A549 (cell line): ENCODE data around the gene MMP17. TPM values are rescaled to one million over a fixed set of nuclear protein-coding genes. Genes with fewer than 3 reads are reported as not detected.

Source experiments
- ATAC-seq, 2 experiments: fragments of 200-7000 bp in 1 of 2; fragments of >200 bp in 1 of 2; cut with Nextera tagmentation in 1 of 2; cut with Tn5 transposase in 1 of 2; 3 replicates each; pipeline versions ENCODE4 v1.8.0 to v1.9.1; 2018 to 2020; ENCODE audit warnings: mild to moderate bottlenecking in 1 of 2, moderate library complexity in 1 of 2
- CTCF ChIA-PET: fragments of 300-600 bp; sonication (Branson Sonifier 250); formaldehyde crosslinking; extraction: SDS; loops from one replicate; lab custom pipeline; 2021; ENCODE audit warnings: antibody characterized with exemption, inconsistent platforms; lab: Yijun Ruan, JAX
- POLR2A ChIA-PET: fragments of 350-600 bp; formaldehyde crosslinking; extraction: SDS; loops from one replicate; lab custom pipeline; 2021; ENCODE audit warnings: antibody characterized with exemption, inconsistent platforms; lab: Yijun Ruan, JAX
- DNase-seq, 2 experiments: peaks; one replicate each; pipeline versions ENCODE4 v3.0.0 to v3.0.0-alpha.2; 2011 to 2016; ENCODE audit warnings: low read depth in 1 of 2, low spot score in 1 of 2
- FAIRE-seq: peaks from 2 replicates; lab custom pipeline; 2011; peaks lifted over from hg19 to GRCh38; lab: Jason Lieb, UNC
- H3K27ac ChIP-seq, 2 experiments: fragments of >200 bp; sonication (Bioruptor Twin); formaldehyde crosslinking; 3 replicates each; pipeline ENCODE4 v1.5.1; 2016 to 2017
- H3K4me1 ChIP-seq: fragments of >200 bp; sonication (Bioruptor Twin); formaldehyde crosslinking; 3 replicates; pipeline ENCODE4 v1.6.1; 2016
- H3K4me2 ChIP-seq: fragments of >200 bp; sonication (Bioruptor Twin); formaldehyde crosslinking; 3 replicates; pipeline ENCODE4 v1.6.1; 2016
- H3K4me3 ChIP-seq: fragments of >200 bp; sonication (Bioruptor Twin); formaldehyde crosslinking; 3 replicates; pipeline ENCODE4 v1.5.1; 2016
- H3K9me3 ChIP-seq: fragments of >200 bp; sonication (Bioruptor Twin); formaldehyde crosslinking; 3 replicates; pipeline ENCODE4 v1.6.1; 2016
- CBX8 ChIP-seq: fragments of 200-600 bp; sonication (generic); IDR thresholded peaks from 2 replicates; pipeline ENCODE4 v1.6.1; 2016
- HEYL ChIP-seq: fragments of 250-450 bp; sonication (Bioruptor Pico); IDR thresholded peaks from 2 replicates; pipeline ENCODE4 v1.8.0; 2021; ENCODE audit warnings: mild to moderate bottlenecking, moderate library complexity
- HOXB13 ChIP-seq: fragments of 250-450 bp; sonication (Bioruptor Pico); IDR thresholded peaks from 2 replicates; pipeline ENCODE4 v1.5.0; 2020; ENCODE audit warnings: low read depth, mild to moderate bottlenecking, moderate library complexity
- HOXB5 ChIP-seq: fragments of 250-450 bp; sonication (Bioruptor Pico); IDR thresholded peaks from 2 replicates; pipeline ENCODE4 v1.5.0; 2020; ENCODE audit warnings: mild to moderate bottlenecking, moderate library complexity
- JUN ChIP-seq, 2 experiments: fragments of >200 bp; sonication (Bioruptor Twin); formaldehyde crosslinking; IDR thresholded peaks; 2 replicates in 1 of 2; 3 replicates in 1 of 2; pipeline ENCODE4 v1.6.1; 2016 to 2017
- KDM1A ChIP-seq: fragments of 200-600 bp; sonication (generic); IDR thresholded peaks from 2 replicates; pipeline ENCODE4 v1.6.1; 2016; ENCODE audit warnings: low read depth, mild to moderate bottlenecking
- POLR2AphosphoS2 ChIP-seq: conservative IDR thresholded peaks from 2 replicates; pipeline ENCODE4 v1.6.1; 2012; ENCODE audit warnings: low read length, improper control_type of control experiment, inconsistent platforms
- RFX5 ChIP-seq: fragments of 450-650 bp; IDR thresholded peaks from 2 replicates; pipeline ENCODE4 v1.7.1; 2014; ENCODE audit warnings: antibody characterized with exemption, mild to moderate bottlenecking, moderate library complexity
- RNF2 ChIP-seq: fragments of 200-600 bp; sonication (generic); IDR thresholded peaks from 2 replicates; pipeline ENCODE4 v1.6.1; 2016; ENCODE audit warnings: low read depth, mild to moderate bottlenecking, antibody characterized with exemption, moderate library complexity, borderline replicate concordance
- SREBF2 ChIP-seq: fragments of 450-650 bp; IDR thresholded peaks from 2 replicates; pipeline ENCODE4 v1.6.1; 2014; ENCODE audit warnings: mild to moderate bottlenecking, moderate library complexity
- TFCP2L1 ChIP-seq: fragments of 250-450 bp; sonication (Bioruptor Pico); IDR thresholded peaks from 2 replicates; pipeline ENCODE4 v1.5.0; 2021; ENCODE audit warnings: mild to moderate bottlenecking
- ZSCAN20 ChIP-seq: fragments of 250-450 bp; sonication (Bioruptor Pico); IDR thresholded peaks from 2 replicates; pipeline ENCODE4 v1.8.0; 2022; ENCODE audit warnings: mild to moderate bottlenecking, moderate library complexity
- WGBS: methylation state at CpG from one replicate; pipeline ENCODE4 v1.1.6; 2017; ENCODE audit errors: missing lambda C conversion rate; 5-methylcytosine and 5-hydroxymethylcytosine counted together
- polyA plus RNA-seq, 4 experiments: library from polyadenylated mRNA; depleted of rRNA in 3 of 4; stranded (reverse); fragments of >200 nt; fragmentation: RNase III in 1 of 4; extraction: RNeasy Plus Mini Kit Qiagen cat#74134 plus additional on column Dnase treatment in 1 of 4; gene quantifications; 2 replicates in 3 of 4; 3 replicates in 1 of 4; pipeline ENCODE4 v1.2.3, GENCODE V29; 2011 to 2017
- TF ChIP-seq, protein P1 (sequence below): IDR thresholded peaks from 2 replicates; pipeline ENCODE4 v1.6.1; 2012
- TF ChIP-seq, protein P2 (sequence below): fragments of 250-450 bp; sonication (Bioruptor Pico); IDR thresholded peaks from 2 replicates; pipeline ENCODE4 v1.5.0; 2021; ENCODE audit warnings: mild to moderate bottlenecking, moderate library complexity, borderline replicate concordance
- TF ChIP-seq, protein P3 (sequence below): IDR thresholded peaks from 2 replicates; pipeline ENCODE4 v1.6.1; 2012; ENCODE audit warnings: low read depth, borderline replicate concordance
- TF ChIP-seq, protein P4 (sequence below): fragments of 200-600 bp; sonication (generic); IDR thresholded peaks from 2 replicates; pipeline ENCODE4 v1.6.1; 2016; ENCODE audit warnings: antibody characterized with exemption, mild to moderate bottlenecking, moderate library complexity
- TF ChIP-seq, protein P5 (sequence below): fragments of 150-350 bp; IDR thresholded peaks from 2 replicates; pipeline ENCODE4 v1.6.1; 2014; ENCODE audit warnings: low read depth, mild to moderate bottlenecking, low read length

MMP17 gene
- polyA plus RNA-seq, 2 of the 4 experiments (the other 2 are of a cell fraction), result 6.2 to 7.9 TPM

DNA sequence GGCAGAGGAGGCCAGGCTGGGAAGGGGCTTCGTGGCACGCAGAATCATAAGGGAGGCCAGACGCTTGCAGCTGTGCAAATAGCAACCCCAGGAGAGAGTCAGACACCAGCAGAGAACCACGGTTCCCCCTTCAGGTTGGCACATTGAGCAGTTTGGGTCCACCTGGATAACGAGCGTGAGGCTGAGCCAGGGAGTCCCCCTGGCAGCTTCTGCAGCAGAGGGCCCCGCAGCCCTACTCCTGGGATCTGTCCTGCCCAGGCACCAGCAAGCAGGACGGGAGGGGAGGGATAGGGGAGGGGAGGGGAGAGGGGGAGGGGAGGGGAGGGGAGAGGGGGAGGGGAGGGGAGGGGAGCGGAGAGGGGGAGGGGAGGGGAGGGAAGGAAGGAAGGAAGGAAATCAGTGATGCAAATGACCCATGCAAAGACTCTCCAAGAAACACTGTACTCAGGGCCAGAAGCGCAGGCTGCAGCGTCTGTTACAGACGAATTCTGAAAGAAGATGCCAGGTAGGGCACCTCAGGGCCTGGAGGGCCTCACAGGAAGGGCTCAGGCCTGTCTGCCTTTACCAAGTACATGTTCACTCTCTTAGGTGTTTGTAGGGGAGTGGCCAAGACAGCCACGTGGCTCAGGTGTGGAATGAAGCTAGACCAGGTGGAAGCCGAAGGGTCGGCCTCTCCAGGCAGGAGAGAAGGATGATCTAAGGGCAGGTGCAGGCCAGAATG is 32.3 kb upstream of the MMP17 start:
- Histone ChIP-seq H3K4me3 (no peak overlapping the region), H3K4me2 (no peak overlapping the region), H3K4me1 (no peaks in the 10 kb centered on the region), H3K27ac (no peak overlapping the region), H3K9me3 (no peaks in the 10 kb centered on the region)
- DNase-seq (no peak), FAIRE-seq (no peak), ATAC-seq (peak; percentile 12 to 35; a peak in 2 of 6 replicates)
- TF ChIP-seq SREBF2 (no peak), KDM1A (no peak), CBX8 (no peak), HOXB5 (no peak), HOXB13 (CRISPR knock-in tag) (no peak), TFCP2L1 (CRISPR knock-in tag) (no peak), POLR2AphosphoS2 (no peak)
- TF ChIP-seq, protein P1, sequence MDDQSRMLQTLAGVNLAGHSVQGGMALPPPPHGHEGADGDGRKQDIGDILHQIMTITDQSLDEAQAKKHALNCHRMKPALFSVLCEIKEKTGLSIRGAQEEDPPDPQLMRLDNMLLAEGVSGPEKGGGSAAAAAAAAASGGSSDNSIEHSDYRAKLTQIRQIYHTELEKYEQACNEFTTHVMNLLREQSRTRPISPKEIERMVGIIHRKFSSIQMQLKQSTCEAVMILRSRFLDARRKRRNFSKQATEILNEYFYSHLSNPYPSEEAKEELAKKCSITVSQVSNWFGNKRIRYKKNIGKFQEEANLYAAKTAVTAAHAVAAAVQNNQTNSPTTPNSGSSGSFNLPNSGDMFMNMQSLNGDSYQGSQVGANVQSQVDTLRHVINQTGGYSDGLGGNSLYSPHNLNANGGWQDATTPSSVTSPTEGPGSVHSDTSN, result no peak
- TF ChIP-seq, protein P2, sequence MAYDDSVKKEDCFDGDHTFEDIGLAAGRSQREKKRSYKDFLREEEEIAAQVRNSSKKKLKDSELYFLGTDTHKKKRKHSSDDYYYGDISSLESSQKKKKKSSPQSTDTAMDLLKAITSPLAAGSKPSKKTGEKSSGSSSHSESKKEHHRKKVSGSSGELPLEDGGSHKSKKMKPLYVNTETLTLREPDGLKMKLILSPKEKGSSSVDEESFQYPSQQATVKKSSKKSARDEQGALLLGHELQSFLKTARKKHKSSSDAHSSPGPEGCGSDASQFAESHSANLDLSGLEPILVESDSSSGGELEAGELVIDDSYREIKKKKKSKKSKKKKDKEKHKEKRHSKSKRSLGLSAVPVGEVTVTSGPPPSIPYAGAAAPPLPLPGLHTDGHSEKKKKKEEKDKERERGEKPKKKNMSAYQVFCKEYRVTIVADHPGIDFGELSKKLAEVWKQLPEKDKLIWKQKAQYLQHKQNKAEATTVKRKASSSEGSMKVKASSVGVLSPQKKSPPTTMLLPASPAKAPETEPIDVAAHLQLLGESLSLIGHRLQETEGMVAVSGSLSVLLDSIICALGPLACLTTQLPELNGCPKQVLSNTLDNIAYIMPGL (CRISPR knock-in tag), result no peak
- POLR2A ChIA-PET, result no interaction called here
- 87% methylated on average over 12 of the region's 15 CpGs for WGBS
- CTCF ChIA-PET, result interaction anchor here (0.6 kb wide), 1 partner anchor 1048 kb away, joined by 3 read pairs; no protein-coding TSS in a partner anchor

DNA sequence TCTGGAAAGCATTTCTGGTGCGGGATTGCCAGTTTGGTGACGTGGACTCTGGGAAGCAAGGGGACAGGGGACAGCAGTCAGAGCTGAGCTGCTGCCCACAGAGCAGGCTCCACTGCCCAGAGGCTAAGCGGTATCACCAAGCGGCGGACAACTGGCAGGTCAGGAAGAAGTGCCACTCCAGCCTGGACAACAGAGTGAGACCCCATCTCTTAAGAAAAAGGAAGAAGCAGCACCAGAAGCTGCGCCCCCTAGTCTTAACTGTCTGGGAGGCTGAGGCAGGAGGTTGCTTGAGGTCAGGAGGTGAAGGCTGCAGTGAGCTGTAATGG is 31.8 kb upstream of the MMP17 start:
- no peak for DNase-seq
- H3K4me1 ChIP-seq, result no peaks in the 10 kb centered on the region
- 99% methylated on average over 6 of the region's 6 CpGs for WGBS
- no peak for ATAC-seq
- ChIA-PET POLR2A (no interaction called here), CTCF (interaction anchor here (0.6 kb wide), 1 partner anchor 1048 kb away, joined by 3 read pairs; no protein-coding TSS in a partner anchor)
- H3K4me3 ChIP-seq, result no peak overlapping the region
- H3K27ac ChIP-seq, result no peak overlapping the region
- no peak for FAIRE-seq
- H3K4me2 ChIP-seq, result no peak overlapping the region
- TF ChIP-seq ZSCAN20 (CRISPR knock-in tag), result no peak
- TF ChIP-seq, protein P3, sequence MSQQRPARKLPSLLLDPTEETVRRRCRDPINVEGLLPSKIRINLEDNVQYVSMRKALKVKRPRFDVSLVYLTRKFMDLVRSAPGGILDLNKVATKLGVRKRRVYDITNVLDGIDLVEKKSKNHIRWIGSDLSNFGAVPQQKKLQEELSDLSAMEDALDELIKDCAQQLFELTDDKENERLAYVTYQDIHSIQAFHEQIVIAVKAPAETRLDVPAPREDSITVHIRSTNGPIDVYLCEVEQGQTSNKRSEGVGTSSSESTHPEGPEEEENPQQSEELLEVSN, result no peak
- TF ChIP-seq RNF2, result no peak
- no peak for TF ChIP-seq RFX5
- no peak for TF ChIP-seq HEYL (CRISPR knock-in tag)
- TF ChIP-seq, protein P4, sequence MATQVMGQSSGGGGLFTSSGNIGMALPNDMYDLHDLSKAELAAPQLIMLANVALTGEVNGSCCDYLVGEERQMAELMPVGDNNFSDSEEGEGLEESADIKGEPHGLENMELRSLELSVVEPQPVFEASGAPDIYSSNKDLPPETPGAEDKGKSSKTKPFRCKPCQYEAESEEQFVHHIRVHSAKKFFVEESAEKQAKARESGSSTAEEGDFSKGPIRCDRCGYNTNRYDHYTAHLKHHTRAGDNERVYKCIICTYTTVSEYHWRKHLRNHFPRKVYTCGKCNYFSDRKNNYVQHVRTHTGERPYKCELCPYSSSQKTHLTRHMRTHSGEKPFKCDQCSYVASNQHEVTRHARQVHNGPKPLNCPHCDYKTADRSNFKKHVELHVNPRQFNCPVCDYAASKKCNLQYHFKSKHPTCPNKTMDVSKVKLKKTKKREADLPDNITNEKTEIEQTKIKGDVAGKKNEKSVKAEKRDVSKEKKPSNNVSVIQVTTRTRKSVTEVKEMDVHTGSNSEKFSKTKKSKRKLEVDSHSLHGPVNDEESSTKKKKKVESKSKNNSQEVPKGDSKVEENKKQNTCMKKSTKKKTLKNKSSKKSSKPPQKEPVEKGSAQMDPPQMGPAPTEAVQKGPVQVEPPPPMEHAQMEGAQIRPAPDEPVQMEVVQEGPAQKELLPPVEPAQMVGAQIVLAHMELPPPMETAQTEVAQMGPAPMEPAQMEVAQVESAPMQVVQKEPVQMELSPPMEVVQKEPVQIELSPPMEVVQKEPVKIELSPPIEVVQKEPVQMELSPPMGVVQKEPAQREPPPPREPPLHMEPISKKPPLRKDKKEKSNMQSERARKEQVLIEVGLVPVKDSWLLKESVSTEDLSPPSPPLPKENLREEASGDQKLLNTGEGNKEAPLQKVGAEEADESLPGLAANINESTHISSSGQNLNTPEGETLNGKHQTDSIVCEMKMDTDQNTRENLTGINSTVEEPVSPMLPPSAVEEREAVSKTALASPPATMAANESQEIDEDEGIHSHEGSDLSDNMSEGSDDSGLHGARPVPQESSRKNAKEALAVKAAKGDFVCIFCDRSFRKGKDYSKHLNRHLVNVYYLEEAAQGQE, result no peak
- no peak for TF ChIP-seq HOXB5
- TF ChIP-seq SREBF2, result no peak
- TF ChIP-seq, protein P5, sequence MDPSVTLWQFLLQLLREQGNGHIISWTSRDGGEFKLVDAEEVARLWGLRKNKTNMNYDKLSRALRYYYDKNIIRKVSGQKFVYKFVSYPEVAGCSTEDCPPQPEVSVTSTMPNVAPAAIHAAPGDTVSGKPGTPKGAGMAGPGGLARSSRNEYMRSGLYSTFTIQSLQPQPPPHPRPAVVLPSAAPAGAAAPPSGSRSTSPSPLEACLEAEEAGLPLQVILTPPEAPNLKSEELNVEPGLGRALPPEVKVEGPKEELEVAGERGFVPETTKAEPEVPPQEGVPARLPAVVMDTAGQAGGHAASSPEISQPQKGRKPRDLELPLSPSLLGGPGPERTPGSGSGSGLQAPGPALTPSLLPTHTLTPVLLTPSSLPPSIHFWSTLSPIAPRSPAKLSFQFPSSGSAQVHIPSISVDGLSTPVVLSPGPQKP, result no peak
- no peak for TF ChIP-seq JUN (IDR thresholded peaks at IDR 0.05)
- no peaks in the 10 kb centered on the region for H3K9me3 ChIP-seq
